GM18526 (cell line): ENCODE data around the gene UBE2D3.

Experiments
- POLR2A ChIP-seq: IDR thresholded peaks from 3 replicates; pipeline ENCODE4 v1.6.1; 2011; ENCODE audit not compliant: insufficient read length; ENCODE audit errors: extremely low read depth

Gene UBE2D3

GRCh38 chr4:102843938-102844337 lies 16.6 kb upstream of the UBE2D3 start:
- no peak for TF ChIP-seq POLR2A

DNA sequence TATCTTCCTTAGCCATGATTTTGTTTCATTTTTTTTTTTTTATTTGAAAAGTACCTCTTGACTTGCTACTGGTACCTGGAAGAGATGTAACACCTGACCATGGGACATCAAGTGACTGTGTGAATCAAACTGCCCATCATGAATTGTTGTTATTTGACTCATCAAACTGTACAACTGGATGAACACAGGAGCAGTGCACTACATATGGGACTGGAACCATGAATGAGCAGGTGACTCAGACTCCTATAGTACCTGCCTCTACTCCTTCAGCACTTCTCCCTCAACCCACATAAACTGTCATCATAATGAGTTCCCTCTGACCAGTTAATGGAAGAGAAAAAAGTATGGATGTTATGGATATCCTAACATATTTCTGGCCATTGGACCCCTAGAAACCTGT lies 15.9 kb upstream of the UBE2D3 start:
- TF ChIP-seq POLR2A: no peak

DNA sequence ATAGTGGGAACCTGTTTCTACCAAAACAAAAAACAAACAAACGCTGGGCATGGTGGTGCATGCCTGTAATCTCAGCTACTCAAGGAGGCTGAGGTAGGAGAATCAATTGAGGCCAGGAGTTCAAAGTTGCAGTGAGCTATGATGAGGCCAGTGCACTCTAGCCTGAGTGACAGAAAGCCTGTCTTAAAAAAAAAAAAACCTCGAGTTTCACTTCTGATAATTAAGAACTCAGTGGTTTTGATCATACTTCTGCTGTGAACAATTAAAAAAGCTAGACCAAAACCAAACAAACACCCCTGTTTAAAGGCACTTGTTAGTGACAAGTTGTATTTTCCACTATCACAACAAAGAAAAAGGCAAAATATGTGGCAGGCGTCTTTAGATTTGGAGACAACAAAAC lies 15.0 kb upstream of the UBE2D3 start:
- no peak for TF ChIP-seq POLR2A

- TF ChIP-seq POLR2A: no peak
These were observed 9.2 kb upstream of the UBE2D3 start for GRCh38 chr4:102836596-102836995.

GRCh38 chr4:102832667-102833066 lies 5.3 kb upstream of the UBE2D3 start:
- TF ChIP-seq POLR2A: no peak

DNA sequence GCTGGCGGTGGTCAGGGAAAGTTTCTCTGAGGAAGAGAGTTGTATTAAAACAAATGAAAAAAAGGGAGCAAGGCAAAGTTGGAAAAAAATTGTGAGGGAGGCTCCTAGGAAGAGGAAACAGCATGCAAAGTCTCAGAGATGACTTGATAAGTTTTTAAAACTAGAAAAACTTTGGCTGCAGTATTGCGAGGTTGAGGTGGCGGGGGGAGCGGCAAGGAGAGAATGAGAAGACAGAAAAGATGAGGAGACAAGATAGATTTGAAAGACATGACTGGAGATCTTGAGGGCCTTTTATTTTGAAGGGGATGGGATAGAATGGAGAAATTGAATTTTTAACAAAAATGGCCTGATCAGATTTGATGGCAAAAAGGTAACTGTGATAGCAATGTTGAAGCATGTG lies 4.8 kb upstream of the UBE2D3 start:
- TF ChIP-seq POLR2A: no peak

DNA sequence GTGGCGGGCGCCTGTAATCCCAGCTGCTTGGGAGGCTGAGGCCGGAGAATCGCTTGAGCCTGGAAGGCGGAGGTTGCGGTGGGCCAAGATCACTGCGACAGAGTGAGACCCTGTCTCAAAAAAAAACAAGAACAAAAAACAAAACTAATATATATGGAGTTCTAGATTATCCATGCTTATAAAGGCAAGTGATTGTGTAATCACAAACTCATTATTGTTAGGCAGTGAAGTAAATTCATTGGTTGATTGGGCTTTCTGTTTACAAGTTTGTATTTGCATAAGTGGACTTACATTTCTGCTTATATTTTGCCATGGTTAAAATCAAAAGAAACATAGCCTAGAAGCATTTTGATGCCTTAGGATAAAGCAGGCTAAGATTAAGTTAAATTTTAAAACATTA lies 2.5 kb upstream of the UBE2D3 start:
- no peak for TF ChIP-seq POLR2A

DNA sequence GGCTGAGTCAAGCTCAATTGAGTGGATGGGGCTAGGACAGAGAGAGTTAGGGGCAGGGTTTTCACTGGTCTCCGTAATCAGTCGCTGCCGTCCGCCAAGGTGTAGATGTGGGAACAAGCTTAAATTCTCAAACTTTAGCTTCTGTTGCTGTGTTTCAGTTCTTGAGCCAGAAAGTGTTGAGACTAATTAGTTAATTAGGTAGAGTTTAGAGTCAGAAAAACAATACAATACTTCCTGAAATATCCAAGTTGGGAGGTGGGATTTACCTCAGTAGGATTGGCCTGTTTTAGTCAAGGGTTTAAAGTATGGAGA lies 1.1 kb upstream of the UBE2D3 start:
- no peak for TF ChIP-seq POLR2A

GRCh38 chr4:102827674-102828496 lies 534 bp upstream of the UBE2D3 start:
- TF ChIP-seq POLR2A: peak; percentile 83

- no peak for TF ChIP-seq POLR2A
These were observed 1.1 kb downstream of the UBE2D3 start for GRCh38 chr4:102826105-102826889.

GRCh38 chr4:102825261-102826091 lies 1.9 kb downstream of the UBE2D3 start:
- no peak for TF ChIP-seq POLR2A

GRCh38 chr4:102824398-102824797 lies 3.0 kb downstream of the UBE2D3 start:
- no peak for TF ChIP-seq POLR2A

DNA sequence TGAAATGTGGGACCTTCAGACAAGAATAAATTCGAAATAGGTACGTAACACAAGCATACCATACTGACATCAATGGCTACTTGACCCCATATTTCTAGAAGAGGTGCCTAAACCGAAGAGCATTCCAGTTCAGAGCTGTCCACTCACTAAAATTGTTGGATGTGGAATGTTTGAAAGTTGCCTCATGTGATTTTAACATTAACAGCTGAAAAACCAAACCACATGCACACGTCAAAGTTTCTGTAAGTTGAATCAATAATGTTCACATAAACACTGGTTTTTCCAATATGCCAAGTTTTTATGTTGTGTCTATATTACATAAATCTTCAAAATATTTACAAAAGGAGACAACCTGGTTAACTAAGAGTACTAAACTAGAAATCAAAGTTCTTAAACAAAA lies 3.5 kb downstream of the UBE2D3 start:
- TF ChIP-seq POLR2A: no peak

DNA sequence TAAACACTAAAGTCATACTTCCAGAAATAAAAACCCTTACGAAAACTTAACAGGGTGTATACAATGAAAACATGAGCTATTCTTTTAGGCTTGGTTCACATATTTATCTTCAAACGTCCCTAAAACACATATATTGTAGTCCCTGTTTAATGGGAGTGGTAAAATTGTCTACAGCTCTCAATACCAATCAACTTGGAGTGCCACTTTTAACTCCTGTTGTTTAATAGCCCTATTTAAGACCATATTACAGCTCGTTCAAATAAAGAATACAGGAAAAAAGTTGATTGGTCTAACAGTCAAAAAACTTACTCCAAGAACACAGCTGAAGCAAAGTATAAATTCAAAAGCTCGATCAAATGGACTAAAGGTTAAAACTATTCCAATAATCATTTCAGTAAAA lies 3.9 kb downstream of the UBE2D3 start:
- no peak for TF ChIP-seq POLR2A

- TF ChIP-seq POLR2A: no peak
These were observed 7.6 kb downstream of the UBE2D3 start for GRCh38 chr4:102819588-102820365.
